GM19238 (cell line): ENCODE results near the gene KDSR.
"Not testable (repeated sequence)": the region's sequence is repeated elsewhere in the genome, so short reads cannot be mapped to it uniquely, and the experiment has no call there.

Experiments
- DNase-seq: peaks from one replicate; pipeline ENCODE4 v3.0.0; 2011; ENCODE audit warnings: low spot score; ENCODE audit not compliant: insufficient read length

KDSR gene

DNA sequence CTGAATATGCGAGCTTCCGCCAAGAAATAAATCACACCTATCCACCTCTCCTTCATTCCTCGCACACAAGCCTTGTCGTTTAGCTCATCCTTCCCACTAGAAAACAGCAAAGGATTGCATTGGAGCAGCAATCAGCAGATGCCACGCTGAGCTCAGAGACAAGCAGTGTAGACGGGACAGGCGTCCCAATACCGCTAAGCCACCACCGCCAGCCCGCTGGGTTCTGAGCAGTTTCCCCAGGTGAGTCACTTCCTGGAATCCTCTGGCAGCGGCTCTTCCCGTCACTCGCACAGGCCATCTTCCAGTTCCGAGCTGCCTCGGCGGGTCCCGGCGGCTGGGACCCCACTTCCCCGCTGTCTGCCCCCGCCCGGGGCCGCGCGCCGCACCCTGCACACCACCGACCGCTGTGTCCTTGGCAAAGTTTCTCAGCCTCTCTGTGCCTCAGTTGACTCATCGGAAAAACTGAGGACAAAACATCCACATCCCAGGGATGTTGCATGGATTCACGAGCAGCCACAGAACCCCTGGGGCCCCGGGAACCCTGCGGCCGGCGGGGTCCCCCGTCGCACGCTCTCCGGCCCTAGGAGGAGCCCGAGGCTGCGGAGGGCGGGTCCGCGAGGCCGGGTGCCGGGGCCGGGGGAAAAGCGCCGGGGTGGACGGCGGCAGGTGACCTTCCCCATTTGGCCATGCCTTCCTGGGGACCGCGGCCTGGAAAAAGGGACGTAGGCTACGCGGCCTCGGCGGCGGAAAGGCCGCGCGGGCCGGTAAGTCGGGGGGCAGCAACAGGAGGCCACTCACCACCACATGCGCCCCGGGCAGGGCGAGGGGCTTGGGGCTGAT lies 573 bp downstream of the KDSR start:
- DNase-seq: peak; percentile 43

DNA sequence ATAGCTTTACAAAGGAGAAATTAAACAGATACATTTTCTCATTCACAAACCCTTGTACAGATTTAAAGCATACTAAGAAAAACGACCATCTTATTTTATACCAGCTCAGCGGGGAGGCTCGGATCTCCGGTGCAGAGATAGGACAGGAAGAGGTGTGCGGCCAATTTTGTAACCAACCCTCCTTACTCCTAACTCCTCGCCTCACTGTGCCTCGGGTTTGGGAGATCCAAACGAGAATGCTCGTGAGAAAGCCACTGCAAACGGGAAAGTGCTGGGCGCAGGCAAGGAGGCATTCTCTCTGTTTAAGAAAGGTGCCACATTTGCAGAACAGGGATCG lies 1.2 kb downstream of the KDSR start:
- DNase-seq: peak; percentile 4

DNA sequence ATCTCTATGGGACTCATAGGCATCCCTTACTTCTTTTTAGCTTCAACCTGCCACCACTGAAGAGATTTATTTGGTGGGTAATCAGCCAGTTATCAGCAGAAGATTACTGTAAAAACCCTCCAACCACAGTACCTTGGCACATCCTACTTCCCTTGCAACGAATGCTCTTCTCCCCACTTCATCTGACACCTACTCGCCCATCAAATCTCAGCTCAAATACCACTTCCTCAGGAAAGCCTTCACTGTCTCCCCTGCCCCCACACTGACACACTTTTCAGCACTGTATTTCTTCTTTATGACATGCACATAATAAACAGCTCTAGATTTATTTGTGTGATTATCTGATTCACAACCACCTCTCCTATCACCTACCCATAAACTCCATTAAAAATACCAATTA lies 3.1 kb downstream of the KDSR start:
- no peak for DNase-seq

DNA sequence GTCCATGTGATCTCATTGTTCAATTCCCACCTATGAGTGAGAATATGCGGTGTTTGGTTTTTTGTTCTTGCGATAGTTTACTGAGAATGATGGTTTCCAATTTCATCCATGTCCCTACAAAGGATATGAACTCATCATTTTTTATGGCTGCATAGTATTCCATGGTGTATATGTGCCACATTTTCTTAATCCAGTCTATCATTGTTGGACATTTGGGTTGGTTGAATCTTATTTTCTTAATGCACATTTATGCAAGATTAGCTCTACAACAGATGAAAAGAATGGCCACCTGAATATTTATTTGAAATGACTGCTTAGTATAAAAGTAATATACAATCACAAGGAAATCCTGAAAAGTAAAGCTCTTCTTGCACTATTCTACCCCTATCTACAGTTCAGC lies 3.6 kb downstream of the KDSR start:
- DNase-seq: not testable (repeated sequence)

GRCh38 chr18:63356272-63356896 lies 10.6 kb downstream of the KDSR start:
- no peak for DNase-seq

- no peak for DNase-seq
These were observed 16.8 kb downstream of the KDSR start for GRCh38 chr18:63350230-63350629.

DNA sequence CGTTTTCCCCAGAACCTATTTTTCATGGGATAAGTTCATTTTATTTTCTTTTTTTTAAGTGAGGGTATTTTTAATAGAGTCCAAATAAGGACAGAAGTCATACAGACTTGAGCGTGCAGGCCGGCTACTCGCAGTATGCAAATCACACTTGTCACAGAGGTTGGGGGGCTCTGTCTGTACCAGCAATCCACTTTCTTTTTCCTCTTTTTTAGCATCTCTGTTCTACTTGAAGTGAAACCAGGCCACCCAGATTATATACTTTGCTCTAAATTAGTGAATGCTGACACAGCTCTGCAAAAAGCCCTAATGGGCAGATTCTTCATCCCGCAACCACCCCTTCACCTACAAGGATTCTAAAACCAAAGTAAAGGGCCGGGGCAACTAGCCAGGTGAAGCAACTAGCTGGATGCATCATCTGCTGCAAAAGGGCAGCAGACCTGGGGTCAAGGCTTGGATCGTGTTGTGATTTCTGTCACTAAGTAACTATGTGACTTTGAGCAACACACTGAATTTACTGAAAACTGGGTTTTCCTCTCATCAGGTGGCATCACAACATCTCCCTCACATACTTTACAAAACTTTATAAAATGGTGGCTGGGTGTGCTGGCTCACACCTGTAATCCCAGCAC lies 18.4 kb downstream of the KDSR start:
- DNase-seq: no peak

DNA sequence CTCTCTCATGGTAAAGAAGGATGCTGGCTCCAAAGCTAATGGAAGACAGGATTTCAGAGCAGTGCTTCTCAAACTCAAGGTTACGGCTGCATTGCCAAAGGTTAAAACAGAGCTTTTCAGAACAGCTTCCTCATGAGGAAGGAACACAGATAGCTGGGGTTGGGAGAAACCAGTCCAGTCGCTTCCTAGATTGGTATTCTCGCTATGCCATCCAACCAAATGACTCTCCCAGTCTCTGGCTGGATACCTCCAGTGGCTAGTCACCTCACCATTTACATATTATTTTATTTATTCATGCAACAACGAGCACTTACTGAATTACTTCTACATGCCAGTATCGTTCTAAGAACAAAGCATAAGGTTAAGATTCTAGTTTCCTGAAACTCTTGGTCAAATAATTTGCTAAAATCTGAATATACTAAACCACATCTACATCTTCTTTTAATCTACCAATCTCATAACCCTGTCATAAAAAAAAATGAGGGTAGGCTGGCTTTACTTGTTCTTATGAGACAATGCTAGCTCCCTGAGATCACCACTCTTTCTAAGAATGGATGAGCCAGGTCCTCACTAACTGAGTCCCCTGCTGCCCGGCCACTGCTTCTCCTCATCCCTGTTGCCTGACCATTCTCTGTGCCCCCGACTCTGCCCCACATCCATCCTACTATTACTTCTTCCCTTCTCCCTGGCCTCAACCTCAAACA lies 20.4 kb downstream of the KDSR start:
- DNase-seq: no peak

- DNase-seq: no peak
These were observed 21.0 kb downstream of the KDSR start for GRCh38 chr18:63346031-63346430.

- no peak for DNase-seq
These were observed 22.1 kb downstream of the KDSR start for GRCh38 chr18:63344918-63345317.

DNA sequence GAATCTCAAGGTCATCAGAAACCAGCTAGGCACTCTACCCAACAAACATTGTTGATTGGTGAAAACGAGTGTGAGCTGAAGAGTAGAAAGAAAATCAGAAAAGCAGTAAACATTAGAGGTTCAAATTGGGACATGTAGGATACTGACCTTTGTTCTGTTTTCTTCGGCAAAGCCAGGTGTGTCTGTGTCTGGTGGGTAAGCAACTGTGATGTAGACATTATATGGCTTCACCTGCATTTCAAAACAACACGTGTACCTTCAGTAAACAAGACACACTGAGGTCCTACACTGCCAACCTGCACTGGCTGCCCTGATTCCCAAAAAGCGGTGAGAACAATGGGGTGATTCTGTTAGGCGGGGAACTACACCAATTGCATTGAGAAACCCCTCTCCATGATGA lies 22.7 kb downstream of the KDSR start:
- no peak for DNase-seq

GRCh38 chr18:63342206-63342605 lies 24.8 kb downstream of the KDSR start:
- DNase-seq: no peak

- DNase-seq: no peak
These were observed 27.0 kb downstream of the KDSR start for GRCh38 chr18:63339920-63340484.

DNA sequence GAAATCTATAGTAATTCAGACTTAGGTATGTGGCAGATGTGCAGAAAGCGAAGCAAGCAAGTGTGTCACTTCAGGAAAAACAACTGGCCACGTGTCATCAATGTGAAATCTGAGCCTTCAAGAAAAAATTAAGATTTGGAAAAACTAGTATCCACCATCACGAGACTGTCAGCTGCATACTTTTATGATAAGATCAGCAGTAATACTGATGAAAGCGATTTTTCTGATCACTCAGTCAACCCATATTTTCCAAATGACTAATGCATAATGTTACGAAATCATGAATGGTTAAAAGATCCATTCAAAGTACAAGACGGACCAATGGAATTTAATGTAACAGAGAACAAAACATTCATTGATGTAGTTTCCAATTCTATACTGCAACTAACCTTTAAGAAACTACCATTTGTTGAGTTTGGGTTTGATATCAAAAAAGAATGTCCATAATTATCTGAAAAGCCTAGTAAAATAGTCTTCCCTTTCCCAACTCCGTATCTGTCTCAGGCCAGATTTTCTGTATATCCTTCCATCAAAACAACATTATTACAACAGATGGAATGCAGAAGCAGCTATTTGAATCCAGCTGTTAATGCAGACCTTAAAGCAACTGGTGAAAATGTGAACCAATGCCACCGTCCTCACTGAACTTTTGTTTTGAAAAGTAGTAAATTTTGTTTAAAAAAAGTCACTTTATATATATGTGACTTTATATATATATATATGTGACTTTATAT lies 30.5 kb downstream of the KDSR start:
- no peak for DNase-seq

GRCh38 chr18:63331105-63331504 lies 35.9 kb downstream of the KDSR start:
- DNase-seq: no peak

GRCh38 chr18:63329431-63330145 lies 37.4 kb downstream of the KDSR start:
- DNase-seq: no peak

- no peak for DNase-seq
These were observed 41.0 kb downstream of the KDSR start for GRCh38 chr18:63326011-63326410.

DNA sequence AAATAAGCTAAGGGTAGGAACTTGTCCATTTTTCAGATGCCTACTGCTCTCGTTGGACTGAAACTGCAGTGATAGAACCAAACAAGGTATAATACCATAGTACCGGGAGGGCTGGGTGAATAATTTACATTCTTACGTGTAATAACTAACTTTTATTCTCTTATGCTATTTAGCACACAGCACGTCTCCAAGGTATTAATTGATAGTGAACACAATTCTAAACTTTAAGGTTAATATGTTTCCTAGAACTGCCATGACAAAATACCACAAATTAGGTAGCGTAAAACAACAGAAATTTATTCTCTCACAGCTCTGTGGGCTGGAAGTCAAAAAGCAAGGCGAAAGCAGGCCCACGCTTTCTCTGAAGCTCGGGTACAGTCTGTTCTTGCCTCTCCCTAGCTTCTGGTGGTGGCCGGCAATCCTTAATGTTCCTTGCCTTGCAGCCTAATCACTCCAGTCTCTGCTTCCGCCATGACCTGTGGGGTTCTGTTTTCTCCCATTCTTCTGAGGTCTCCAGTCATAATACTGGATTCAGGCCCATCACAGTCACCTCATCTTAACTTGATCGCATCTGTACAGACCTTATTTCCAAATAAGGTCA lies 41.8 kb downstream of the KDSR start:
- DNase-seq: no peak

DNA sequence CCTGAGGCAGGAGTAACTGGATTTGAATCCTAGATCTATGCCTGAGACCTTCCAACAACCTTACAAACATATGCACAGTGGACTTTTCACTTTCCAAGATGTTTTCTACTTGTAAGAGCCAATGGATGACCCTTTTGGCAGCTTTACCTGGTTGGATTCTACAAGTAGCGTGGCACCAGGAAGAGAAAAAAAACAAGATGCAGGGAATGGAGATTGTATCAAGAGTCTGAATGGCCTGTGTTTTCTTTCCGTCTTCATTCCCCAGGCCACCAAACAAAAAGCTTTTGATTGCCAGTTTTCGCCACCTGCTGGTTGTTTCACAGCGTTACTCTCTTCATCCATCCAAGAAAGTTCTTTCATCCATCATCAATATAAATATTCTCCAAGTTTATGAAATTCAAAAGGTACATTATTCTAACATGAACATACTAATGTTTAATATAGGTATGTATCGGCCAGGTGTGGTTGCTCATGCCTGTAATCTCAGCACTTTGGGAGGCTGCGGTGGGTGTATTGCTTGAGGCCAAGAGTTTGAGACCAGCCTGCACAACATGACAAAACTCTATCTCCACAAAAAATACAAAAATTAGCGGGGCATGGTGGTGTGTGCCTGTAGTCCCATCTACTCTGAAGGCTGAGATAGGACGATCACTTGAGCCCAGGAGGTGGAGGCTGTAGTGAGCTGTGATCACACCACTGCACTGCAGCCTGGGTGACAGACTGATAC lies 43.9 kb downstream of the KDSR start:
- peak; percentile 37 for DNase-seq
